Upper lobe of left lung (tissue), 4 donors: ENCODE results near the gene ELP4.

Experiments
- CTCF ChIP-seq, 6 experiments: fragments of 450-650 bp in 4 of 6; fragments of 200-600 bp in 2 of 6; sonication (generic) in 2 of 6; IDR thresholded peaks; one replicate each; pipeline ENCODE4 v1.5.1; 2016 to 2019; ENCODE audit warnings: antibody characterized with exemption in 6 of 6
- POLR2A ChIP-seq, 4 donors: fragments of 450-650 bp; IDR thresholded peaks; one replicate each; pipeline ENCODE4 v1.5.1; 2016 to 2017; ENCODE audit warnings: antibody characterized with exemption in 4 of 4, mild to moderate bottlenecking in 2 of 4
- POLR2AphosphoS5 ChIP-seq, 2 donors: sonication (generic); formaldehyde crosslinking; IDR thresholded peaks; one replicate each; pipeline ENCODE4 v1.5.1; 2017; ENCODE audit warnings: antibody characterized with exemption in 2 of 2

DNA sequence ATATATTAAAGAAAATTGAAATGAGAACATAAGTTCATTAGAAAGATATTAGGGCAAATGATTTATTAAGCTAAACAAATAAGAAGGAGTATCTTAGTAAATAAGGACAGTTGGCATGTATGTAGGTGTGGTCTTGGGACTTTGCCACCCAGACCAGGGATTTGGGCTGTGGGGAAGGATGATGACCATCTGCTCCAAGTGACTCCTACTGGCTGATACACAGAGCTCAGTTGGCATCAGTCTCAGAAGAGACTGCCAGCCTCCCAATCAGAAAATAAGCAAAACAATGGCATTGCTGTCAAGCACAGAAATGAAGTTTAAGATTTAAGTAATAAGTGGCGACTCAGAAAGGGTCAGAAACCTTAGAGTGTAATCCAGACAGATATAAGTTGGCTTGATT lies 252.1 kb downstream of the ELP4 start:
- TF ChIP-seq POLR2AphosphoS5 (IDR thresholded peaks at IDR 0.05) (no peak), CTCF (IDR thresholded peaks at IDR 0.05) (no peak), POLR2A (IDR thresholded peaks at IDR 0.05) (no peak)
